Spleen (tissue), 11 donors: ENCODE results near the gene FDX2. TPM values are rescaled to one million over a fixed set of nuclear protein-coding genes. Genes with fewer than 3 reads are reported as not detected.

ENCODE experiments used
- DNase-seq: peaks from one replicate; pipeline ENCODE4 v3.0.0-alpha.2; 2020
- H3K27ac ChIP-seq, 8 donors: fragments of 200-600 bp; sonication (generic) in 7 of 8; 1 replicate in 4 of 8; 2 replicates in 4 of 8; pipeline versions ENCODE4 v1.5.0 to v1.8.0; 2016 to 2021; ENCODE audit warnings: inconsistent platforms in 4 of 8, mild to moderate bottlenecking in 4 of 8, moderate library complexity in 1 of 8
- H3K27me3 ChIP-seq, 7 donors: fragments of 200-600 bp; sonication (generic) in 6 of 7; replicated peaks in 1 of 7; 1 replicate in 4 of 7; 2 replicates in 3 of 7; pipeline versions ENCODE4 v1.5.0 to v1.8.0; 2016 to 2021; ENCODE audit warnings: inconsistent platforms in 3 of 7, mild to moderate bottlenecking in 1 of 7
- H3K36me3 ChIP-seq, 6 donors: fragments of 200-600 bp; sonication (generic) in 5 of 6; 1 replicate in 4 of 6; 2 replicates in 2 of 6; pipeline versions ENCODE4 v1.5.0 to v1.8.0; 2016 to 2021; ENCODE audit warnings: inconsistent platforms in 2 of 6
- H3K4me1 ChIP-seq, 6 donors: fragments of 200-600 bp; sonication (generic) in 5 of 6; 1 replicate in 3 of 6; 2 replicates in 3 of 6; pipeline versions ENCODE4 v1.5.0 to v1.8.0; 2016 to 2021; ENCODE audit warnings: inconsistent platforms in 3 of 6
- H3K4me3 ChIP-seq, 8 donors: fragments of 200-600 bp; sonication (generic) in 7 of 8; 1 replicate in 4 of 8; 2 replicates in 4 of 8; pipeline versions ENCODE4 v1.5.0 to v1.8.0; 2016 to 2021; ENCODE audit warnings: inconsistent platforms in 4 of 8, mild to moderate bottlenecking in 4 of 8, moderate library complexity in 2 of 8
- H3K9me3 ChIP-seq, 8 donors: fragments of 200-600 bp; sonication (generic) in 7 of 8; 1 replicate in 4 of 8; 2 replicates in 4 of 8; pipeline versions ENCODE4 v1.5.0 to v1.8.0; 2016 to 2021; ENCODE audit warnings: inconsistent platforms in 4 of 8
- CTCF ChIP-seq, 11 experiments: fragments of 200-600 bp in 7 of 11; fragments of 450-650 bp in 4 of 11; sonication (generic) in 4 of 11; IDR thresholded peaks in 8 of 11; conservative IDR thresholded peaks in 3 of 11; 1 replicate in 7 of 11; 2 replicates in 4 of 11; pipeline versions ENCODE4 v1.4.0 to v1.8.0; 2016 to 2021; ENCODE audit warnings: antibody characterized with exemption in 11 of 11, inconsistent platforms in 4 of 11, mild to moderate bottlenecking in 1 of 11
- POLR2A ChIP-seq, 3 donors: fragments of 450-650 bp; IDR thresholded peaks; one replicate each; pipeline ENCODE4 v1.5.1; 2017; ENCODE audit warnings: antibody characterized with exemption in 3 of 3, mild to moderate bottlenecking in 1 of 3
- POLR2AphosphoS5 ChIP-seq, 3 donors: sonication (generic); formaldehyde crosslinking; IDR thresholded peaks; one replicate each; pipeline ENCODE4 v1.5.1; 2017; ENCODE audit warnings: antibody characterized with exemption in 3 of 3
- WGBS, 5 donors: extraction: QIAGEN DNeasy Blood & Tissue Kit in 3 of 5; methylation state at CpG; one replicate each; pipeline versions ENCODE4 v1.1.5 to v1.1.7; 2013 to 2018; 5-methylcytosine and 5-hydroxymethylcytosine counted together
- intact Hi-C: fragments of 100-400 bp; cut with DNase I; formaldehyde crosslinking; loops from one replicate; pipeline ENCODE4 v1.15.0; 2023; ENCODE audit warnings: low total_unique reads
- polyA plus RNA-seq, 3 donors: library from polyadenylated mRNA; stranded (reverse); fragments of 200-250 nt; gene quantifications; one replicate each; pipeline ENCODE4 v1.2.1, GENCODE V29; 2013
- total RNA-seq, 7 donors: library from RNA; depleted of rRNA in 3 of 7; stranded (reverse); fragments of >200 nt in 3 of 7; fragmentation: NEBNext Ultra II Directional in 4 of 7; extraction: Animal tissue kit (Norgen Biotek cat#: 25700) in 4 of 7; gene quantifications; one replicate each; pipeline versions ENCODE4 v1.1.0 to v1.2.1, GENCODE V29; 2016 to 2021
- donor health status: healthy with polysubstance abuse.
- donor health status: DM: no; HTN: no; CAD: no; lungs with moderate emphysema.
- donor health status: DM: no; HTN: no; CAD: no.
- donor health status: Bipolar disorder and iron deficiency.
- donor health status: healthy.
- donor health status: DM: no; HTN: no; CAD: no.
- donor health status: DM: yes; HTN: yes; CAD: no.

The FDX2 gene
- total and polyA plus RNA-seq, 10 donors: 9.1 to 28.1 (median 14.2) TPM

- TF ChIP-seq POLR2AphosphoS5 (IDR thresholded peaks at IDR 0.05): no peak
- no peak for TF ChIP-seq CTCF (IDR thresholded peaks at IDR 0.05 in 8 of 11, conservative IDR thresholded peaks at IDR 0.05 in 3 of 11)
- TF ChIP-seq POLR2A (IDR thresholded peaks at IDR 0.05): no peak
- Histone ChIP-seq H3K4me3 (no peak overlapping the region), H3K4me1 (peaks cover 12 to 26% (median 21%) of the 10 kb centered on the region in 6 donors), H3K27me3 (no peaks in the 10 kb centered on the region), H3K9me3 (no peaks in the 10 kb centered on the region), H3K27ac (peak overlapping the region in 1 of 8 donors; percentile 77), H3K36me3 (peaks cover 0 to 75% (median 59%) of the 10 kb centered on the region in 6 donors)
- intact Hi-C loops: no loop called here
- DNase-seq: no peak
- WGBS, 5 donors: 79 to 92% (median 88%) methylated on average over 20 to 29 of the region's 29 CpGs
Measured at GRCh38 chr19:10317045-10317856, 1.4 kb upstream of the FDX2 start.

GRCh38 chr19:10316229-10317044 lies 622 bp upstream of the FDX2 start:
- Histone ChIP-seq H3K4me1 (peaks cover 12 to 26% (median 21%) of the 10 kb centered on the region in 6 donors), H3K27me3 (no peaks in the 10 kb centered on the region), H3K9me3 (no peaks in the 10 kb centered on the region), H3K4me3 (peak overlapping the region in 5 of 8 donors; percentile 94 to 99 (median 98)), H3K27ac (peak overlapping the region in 4 of 8 donors; percentile 56 to 80 (median 72)), H3K36me3 (peaks cover 0 to 67% (median 51%) of the 10 kb centered on the region in 6 donors)
- TF ChIP-seq POLR2AphosphoS5 (IDR thresholded peaks at IDR 0.05): peak in 1 of 3 donors; percentile 25
- TF ChIP-seq CTCF (IDR thresholded peaks at IDR 0.05 in 8 of 11, conservative IDR thresholded peaks at IDR 0.05 in 3 of 11): no peak
- 71 to 84% (median 79%) methylated on average over 17 to 19 of the region's 19 CpGs for WGBS, 5 donors
- intact Hi-C loops: no loop called here
- DNase-seq: no peak

GRCh38 chr19:10309423-10309822 lies 6.4 kb downstream of the FDX2 start, which contains the start of gene ZGLP1:
Gene ZGLP1, minus strand, starts transcription at chr19:10309815.
- peaks cover 0 to 46% (median 5%) of the 10 kb centered on the region in 6 donors for H3K36me3 ChIP-seq
- H3K27me3 ChIP-seq: no peaks in the 10 kb centered on the region
- no peak for DNase-seq
- no peaks in the 10 kb centered on the region for H3K9me3 ChIP-seq
- 85 to 92% (median 91%) methylated on average over 15 to 24 of the region's 24 CpGs for WGBS, 5 donors
- H3K4me1 ChIP-seq: peaks cover 0 to 19% (median 5%) of the 10 kb centered on the region in 6 donors
- TF ChIP-seq POLR2AphosphoS5 (IDR thresholded peaks at IDR 0.05) (no peak), POLR2A (IDR thresholded peaks at IDR 0.05) (no peak), CTCF (IDR thresholded peaks at IDR 0.05 in 8 of 11, conservative IDR thresholded peaks at IDR 0.05 in 3 of 11) (no peak)
- H3K27ac ChIP-seq: no peak within 1 kb of the TSS
- intact Hi-C loops: no loop called here
- H3K4me3 ChIP-seq: no peak within 1 kb of the TSS
